Kidney epithelial cell (primary cell): Measurements from ENCODE around the gene OVCA2. TPM values are rescaled to one million over a fixed set of nuclear protein-coding genes. Genes with fewer than 3 reads are reported as not detected.

Experiments
- DNase-seq: peaks from one replicate; pipeline ENCODE4 v3.0.0-alpha.2; 2010; ENCODE audit warnings: low read depth
- H3K27me3 ChIP-seq: 2 replicates; pipeline ENCODE4 v1.6.0; 2011; ENCODE audit warnings: low read length; ENCODE audit not compliant: control insufficient read depth, insufficient read depth
- H3K36me3 ChIP-seq: 2 replicates; pipeline ENCODE4 v1.5.1; 2011; ENCODE audit warnings: low read length; ENCODE audit not compliant: control insufficient read depth, insufficient read depth
- H3K4me3 ChIP-seq: 2 replicates; pipeline ENCODE4 v1.5.1; 2011; ENCODE audit warnings: low read depth, mild to moderate bottlenecking, control low read depth, low read length
- CTCF ChIP-seq: IDR thresholded peaks from 2 replicates; pipeline ENCODE4 v1.5.1; 2011; ENCODE audit warnings: mild to moderate bottlenecking, moderate library complexity, low read length, control low read depth, inconsistent platforms; ENCODE audit not compliant: insufficient read depth, poor library complexity, severe bottlenecking
- total RNA-seq: library from RNA; depleted of rRNA; stranded (reverse); fragments of >200 nt; gene quantifications from 2 replicates; pipeline ENCODE4 v1.2.3, GENCODE V29; 2015

OVCA2 gene
- total RNA-seq, 1 donor from 2014 or later, result 88.2 TPM

GRCh38 chr17:2086306-2086705 lies 44.5 kb downstream of the OVCA2 start:
- no peaks in the 10 kb centered on the region for H3K36me3 ChIP-seq
- no peak overlapping the region for H3K4me3 ChIP-seq
- DNase-seq, result no peak
- no peak for TF ChIP-seq CTCF
- H3K27me3 ChIP-seq, result no peaks in the 10 kb centered on the region

- no peaks in the 10 kb centered on the region for H3K27me3 ChIP-seq
- no peak for TF ChIP-seq CTCF
- no peak for DNase-seq
These were observed 45.9 kb downstream of the OVCA2 start for GRCh38 chr17:2087597-2088211.

GRCh38 chr17:2089021-2089422 lies 47.2 kb downstream of the OVCA2 start:
- TF ChIP-seq CTCF, result no peak
- H3K4me3 ChIP-seq, result no peak overlapping the region
- no peaks in the 10 kb centered on the region for H3K27me3 ChIP-seq
- H3K36me3 ChIP-seq, result no peaks in the 10 kb centered on the region
- no peak for DNase-seq

More at GRCh38 chr17:2087597-2088211, 45.9 kb downstream of the OVCA2 start:
- Histone ChIP-seq H3K4me3 (no peak overlapping the region), H3K36me3 (no peaks in the 10 kb centered on the region)

GRCh38 chr17:2090210-2090641 lies 48.4 kb downstream of the OVCA2 start:
- no peak for DNase-seq
- no peaks in the 10 kb centered on the region for H3K27me3 ChIP-seq
- no peak for TF ChIP-seq CTCF
- no peaks in the 10 kb centered on the region for H3K36me3 ChIP-seq
- no peak overlapping the region for H3K4me3 ChIP-seq

GRCh38 chr17:2090804-2091534 lies 49.1 kb downstream of the OVCA2 start:
- peak; percentile 69 for DNase-seq
- H3K4me3 ChIP-seq, result no peak overlapping the region
- no peaks in the 10 kb centered on the region for H3K36me3 ChIP-seq
- TF ChIP-seq CTCF, result peak; percentile 52
- H3K27me3 ChIP-seq, result no peaks in the 10 kb centered on the region

- Histone ChIP-seq H3K36me3 (no peaks in the 10 kb centered on the region), H3K4me3 (no peak overlapping the region), H3K27me3 (no peaks in the 10 kb centered on the region)
- no peak for TF ChIP-seq CTCF
- no peak for DNase-seq
These were observed 50.4 kb downstream of the OVCA2 start for GRCh38 chr17:2092253-2092652.
